B cell (primary cell): Measurements from ENCODE around the gene MYO1G. TPM values are rescaled to one million over a fixed set of nuclear protein-coding genes. Genes with fewer than 3 reads are reported as not detected.

ENCODE experiments used
- ATAC-seq: fragments of 200-7000 bp; cut with Tn5 transposase; one replicate; pipeline ENCODE4 v1.10.0; 2021; ENCODE audit warnings: low read depth, mild to moderate bottlenecking, moderate number of reproducible peaks, moderate library complexity
- CTCF ChIA-PET: fragments of 350-600 bp; sonication (Branson Sonifier 250); formaldehyde crosslinking; loops from one replicate; lab custom pipeline; 2021; ENCODE audit warnings: antibody characterized with exemption, inconsistent platforms; lab: Charles Lee
- POLR2A ChIA-PET: fragments of 350-600 bp; sonication (Branson Sonifier 250); formaldehyde crosslinking; loops from one replicate; lab custom pipeline; 2021; ENCODE audit warnings: antibody characterized with exemption; lab: Charles Lee
- DNase-seq: peaks from one replicate; pipeline ENCODE4 v3.0.0; 2013
- H2AFZ ChIP-seq: 2 replicates; pipeline ENCODE4 v1.6.1; 2012; ENCODE audit warnings: mild to moderate bottlenecking, low read depth, low read length; ENCODE audit not compliant: insufficient read depth, poor library complexity, severe bottlenecking
- H3K27ac ChIP-seq, 2 donors: 1 replicate in 1 of 2; 2 replicates in 1 of 2; pipeline ENCODE4 v1.5.1; 2012 to 2013; ENCODE audit warnings: low read length in 2 of 2, mild to moderate bottlenecking in 2 of 2, moderate library complexity in 1 of 2
- H3K27me3 ChIP-seq, 4 experiments: fragments of 200-600 bp in 1 of 4; sonication (generic) in 1 of 4; replicated peaks in 1 of 4; 1 replicate in 2 of 4; 2 replicates in 2 of 4; pipeline versions ENCODE4 v1.6.1 to v1.7.0; 2013 to 2016; ENCODE audit warnings: low read length in 3 of 4, mild to moderate bottlenecking in 2 of 4, mixed read lengths in 1 of 4, moderate library complexity in 1 of 4; ENCODE audit not compliant: insufficient read depth in 4 of 4, control insufficient read depth in 3 of 4; ENCODE audit errors: control extremely low read depth in 1 of 4
- H3K36me3 ChIP-seq, 2 experiments: replicated peaks in 1 of 2; 1 replicate in 1 of 2; 2 replicates in 1 of 2; pipeline versions ENCODE4 v1.6.1 to v1.7.1; 2013; ENCODE audit warnings: low read length in 1 of 2; ENCODE audit not compliant: insufficient read depth in 2 of 2, control insufficient read depth in 1 of 2; ENCODE audit errors: control extremely low read depth in 1 of 2, extremely low read depth in 1 of 2
- H3K4me1 ChIP-seq, 2 donors: fragments of 200-600 bp in 1 of 2; sonication (generic) in 1 of 2; 1 replicate in 1 of 2; 2 replicates in 1 of 2; pipeline versions ENCODE4 v1.5.1 to v1.6.1; 2013 to 2017; ENCODE audit warnings: low read length in 2 of 2; ENCODE audit not compliant: control insufficient read depth in 2 of 2, insufficient read depth in 2 of 2
- H3K4me2 ChIP-seq: replicated peaks from 2 replicates; pipeline ENCODE3; 2012; ENCODE audit warnings: mild to moderate bottlenecking, low read depth, low read length; ENCODE audit not compliant: poor library complexity, severe bottlenecking
- H3K4me3 ChIP-seq, 5 experiments: fragments of 200-600 bp in 1 of 5; sonication (generic) in 1 of 5; 1 replicate in 3 of 5; 2 replicates in 2 of 5; pipeline versions ENCODE4 v1.5.1 to v1.7.0; 2011 to 2016; ENCODE audit warnings: low read length in 4 of 5, mild to moderate bottlenecking in 4 of 5, low read depth in 2 of 5, control low read depth in 1 of 5, moderate library complexity in 1 of 5; ENCODE audit not compliant: insufficient read depth in 1 of 5; ENCODE audit errors: control extremely low read depth in 1 of 5, extremely low read depth in 1 of 5
- H3K79me2 ChIP-seq: fragments of 200-600 bp; sonication (generic); one replicate; pipeline ENCODE4 v1.6.0; 2016; ENCODE audit warnings: low read length; ENCODE audit not compliant: control insufficient read depth, insufficient read depth
- H3K9ac ChIP-seq: fragments of 200-600 bp; sonication (generic); 2 replicates; pipeline ENCODE4 v1.6.1; 2017; ENCODE audit warnings: mild to moderate bottlenecking, low read length, moderate library complexity
- H3K9me3 ChIP-seq, 3 donors: one replicate each; pipeline versions ENCODE4 v1.6.1 to v1.7.1; 2013; ENCODE audit warnings: low read length in 2 of 3; ENCODE audit not compliant: control insufficient read depth in 2 of 3, insufficient read depth in 1 of 3; ENCODE audit errors: control extremely low read depth in 1 of 3
- H4K20me1 ChIP-seq: 2 replicates; pipeline ENCODE4 v1.6.0; 2012; ENCODE audit warnings: mild to moderate bottlenecking, low read length; ENCODE audit not compliant: insufficient read depth, control insufficient read depth, poor library complexity, severe bottlenecking
- H3K27ac Mint-ChIP-seq: one replicate; pipeline ENCODE4 v1.8.0; 2021; ENCODE audit warnings: mixed read lengths
- H3K27me3 Mint-ChIP-seq: one replicate; pipeline ENCODE4 v1.8.0; 2021; ENCODE audit warnings: mixed read lengths
- H3K4me1 Mint-ChIP-seq: one replicate; pipeline ENCODE4 v1.8.0; 2021; ENCODE audit warnings: mixed read lengths
- H3K4me3 Mint-ChIP-seq: one replicate; pipeline ENCODE4 v1.8.0; 2021; ENCODE audit warnings: mixed read lengths
- H3K9me3 Mint-ChIP-seq: one replicate; pipeline ENCODE4 v1.8.0; 2022; ENCODE audit warnings: mixed read lengths; ENCODE audit not compliant: insufficient read depth
- CTCF ChIP-seq: fragments of 200-600 bp; IDR thresholded peaks from one replicate; pipeline ENCODE4 v1.8.0; 2022; ENCODE audit warnings: antibody characterized with exemption, mild to moderate bottlenecking
- EZH2 ChIP-seq: IDR thresholded peaks from 2 replicates; pipeline ENCODE4 v1.6.1; 2012; ENCODE audit warnings: borderline replicate concordance, low read depth, mild to moderate bottlenecking, moderate library complexity, low read length; ENCODE audit not compliant: insufficient read depth, poor library complexity, severe bottlenecking
- WGBS: methylation state at CpG from one replicate; pipeline ENCODE4 v1.1.5; 2013; ENCODE audit warnings: missing lambda C conversion rate; ENCODE audit not compliant: insufficient coverage; 5-methylcytosine and 5-hydroxymethylcytosine counted together
- intact Hi-C: fragments of 100-400 bp; cut with micrococcal nuclease; formaldehyde crosslinking; loops from one replicate; pipeline ENCODE4 v1.10.0; 2022
- polyA plus RNA-seq: library from polyadenylated mRNA; depleted of rRNA; stranded (reverse); fragments of >200 nt; gene quantifications from 2 replicates; pipeline ENCODE4 v1.2.3, GENCODE V29; 2012
- total RNA-seq, 2 donors: library from RNA; stranded (reverse); fragments of 120-200 nt in 1 of 2; gene quantifications; 1 replicate in 1 of 2; 2 replicates in 1 of 2; pipeline versions ENCODE4 v1.2.3 to v1.2.4, GENCODE V29; 2013 to 2022

The MYO1G gene
- total and polyA plus RNA-seq, 2 donors (not counting 1 experiment from before 2014, with no cell fraction given) = 104 to 239 TPM

DNA sequence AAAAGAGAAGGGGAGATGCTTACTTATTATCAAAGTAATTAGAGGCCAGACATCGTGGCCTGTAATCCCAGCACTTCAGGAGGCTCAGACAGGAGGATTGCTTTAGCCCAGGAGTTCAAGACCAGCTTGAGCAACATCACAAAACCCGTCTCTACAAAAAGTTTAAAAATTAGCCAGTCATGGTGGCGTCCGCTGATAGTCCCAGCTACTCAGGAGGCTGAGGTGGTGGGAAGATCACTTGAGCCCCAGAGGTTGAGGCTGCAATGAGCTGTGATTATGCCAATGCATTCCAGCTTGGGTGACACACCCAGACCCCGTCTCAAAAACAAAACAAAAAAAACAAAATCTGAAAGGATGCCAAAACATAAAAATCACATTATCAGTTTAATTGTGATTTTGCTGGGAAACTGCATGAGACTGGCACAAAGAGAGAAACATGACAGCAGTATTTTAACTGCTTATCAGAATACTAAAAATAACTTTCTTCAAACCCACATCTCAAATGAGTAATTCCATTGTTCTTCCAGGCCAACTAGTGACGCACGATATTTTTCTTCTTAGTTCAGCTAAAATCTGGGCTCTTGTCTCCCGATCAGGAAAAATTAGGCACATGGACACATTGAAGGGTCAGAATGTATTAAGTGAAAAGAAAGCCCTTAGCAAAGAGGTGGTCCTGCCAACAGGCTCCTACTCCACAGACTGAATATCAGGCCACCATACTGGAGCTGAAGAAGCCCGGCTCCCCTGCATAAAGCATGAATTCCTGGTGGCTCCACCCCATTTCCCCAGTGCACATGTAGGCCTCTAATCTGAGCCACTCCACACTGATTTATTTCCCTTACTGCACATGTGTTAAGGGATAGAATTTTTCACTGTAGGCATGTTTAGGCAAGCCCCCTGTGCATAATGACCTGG is 11.6 kb upstream of the MYO1G start:
- POLR2A ChIA-PET = interaction anchor here (0.6 kb wide), 1 partner anchor 38 kb away, joined by 3 read pairs; no protein-coding TSS in a partner anchor

More for the DNA sequence above, 11.6 kb upstream of the MYO1G start:
- Histone ChIP-seq H3K27me3 (no peaks in the 10 kb centered on the region), H2AFZ (no peak overlapping the region), H3K9ac (no peak overlapping the region), H3K9me3 (no peaks in the 10 kb centered on the region), H3K4me2 (no peak overlapping the region), H3K27ac (no peak overlapping the region), H3K4me1 (peaks cover 25 to 32% of the 10 kb centered on the region in 2 donors), H4K20me1 (no peaks in the 10 kb centered on the region), H3K79me2 (peaks cover 21% of the 10 kb centered on the region), H3K4me3 (no peak overlapping the region), H3K36me3 (peaks cover 0 to 6% of the 10 kb centered on the region in 2 experiments)
- no peak for DNase-seq
- ATAC-seq = no peak
- intact Hi-C loops = no loop called here
- no peak for TF ChIP-seq CTCF
- TF ChIP-seq EZH2 = no peak
- Mint-ChIP-seq H3K27me3 (no peaks in the 10 kb centered on the region), H3K4me1 (peaks cover 33% of the 10 kb centered on the region), H3K9me3 (no peaks in the 10 kb centered on the region), H3K4me3 (no peak overlapping the region), H3K27ac (no peak overlapping the region)
- CTCF ChIA-PET = no interaction called here
- WGBS = no CpG with 5 or more reads among the region's 9 CpGs
